Measurements from ENCODE around the gene MED16. TPM values are rescaled to one million over a fixed set of nuclear protein-coding genes. Genes with fewer than 3 reads are reported as not detected.

Gene MED16
- total and polyA plus RNA-seq, 2 of the 13 experiments (the other 11 are each of a cell fraction or from before 2014, with no cell fraction given), result 13.3 to 14.8 TPM

- TF ChIP-seq U2AF2 (IDR thresholded peaks at IDR 0.05; ENCODE audit: low read depth, low read length) (no peak), ZZZ3 (CRISPR knock-in tag; IDR thresholded peaks at IDR 0.05; ENCODE audit: borderline replicate concordance) (no peak), ATM (IDR thresholded peaks at IDR 0.05; ENCODE audit: borderline replicate concordance) (no peak), RBFOX2 (IDR thresholded peaks at IDR 0.05; ENCODE audit: low read depth, low read length) (no peak), ZNF224 (CRISPR knock-in tag; IDR thresholded peaks at IDR 0.05) (no peak), UBTF (CRISPR knock-in tag; IDR thresholded peaks at IDR 0.05) (peak; percentile 13; the same call in 1 of the 2 replicates), ZNF878 (CRISPR knock-in tag; IDR thresholded peaks at IDR 0.05) (no peak), ZBTB37 (CRISPR knock-in tag; IDR thresholded peaks at IDR 0.05) (no peak), ZFP91 (CRISPR knock-in tag; IDR thresholded peaks at IDR 0.05; ENCODE audit: borderline replicate concordance) (0 out of 2 replicates have a peak, but pooled peaks have one; percentile 7), ZNF317 (CRISPR knock-in tag; IDR thresholded peaks at IDR 0.05) (no peak), HOXD1 (CRISPR knock-in tag; IDR thresholded peaks at IDR 0.05) (no peak)
- TF ChIP-seq, protein P1, sequence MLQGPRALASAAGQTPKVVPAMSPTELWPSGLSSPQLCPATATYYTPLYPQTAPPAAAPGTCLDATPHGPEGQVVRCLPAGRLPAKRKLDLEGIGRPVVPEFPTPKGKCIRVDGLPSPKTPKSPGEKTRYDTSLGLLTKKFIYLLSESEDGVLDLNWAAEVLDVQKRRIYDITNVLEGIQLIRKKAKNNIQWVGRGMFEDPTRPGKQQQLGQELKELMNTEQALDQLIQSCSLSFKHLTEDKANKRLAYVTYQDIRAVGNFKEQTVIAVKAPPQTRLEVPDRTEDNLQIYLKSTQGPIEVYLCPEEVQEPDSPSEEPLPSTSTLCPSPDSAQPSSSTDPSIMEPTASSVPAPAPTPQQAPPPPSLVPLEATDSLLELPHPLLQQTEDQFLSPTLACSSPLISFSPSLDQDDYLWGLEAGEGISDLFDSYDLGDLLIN (CRISPR knock-in tag; IDR thresholded peaks at IDR 0.05; ENCODE audit: borderline replicate concordance), result no peak
Observed at GRCh38 chr19:831407-832369, 61.3 kb downstream of the MED16 start (continued).
